GM23248 (cell line): ENCODE results near the gene MALT1. TPM values are rescaled to one million over a fixed set of nuclear protein-coding genes. Genes with fewer than 3 reads are reported as not detected.
A peak's percentile ranks its signal among the peaks of the same experiment; 100 is the strongest.

Source experiments
- DNase-seq: peaks from one replicate; pipeline ENCODE4 v3.0.0-alpha.2; 2015
- H2AFZ ChIP-seq: fragments of 200-600 bp; sonication (generic); 2 replicates; pipeline ENCODE4 v1.6.1; 2016; ENCODE audit warnings: antibody characterized with exemption
- H3F3A ChIP-seq: fragments of 200-600 bp; sonication (generic); 2 replicates; pipeline ENCODE4 v1.6.1; 2016; ENCODE audit warnings: mild to moderate bottlenecking, antibody characterized with exemption, mixed run types; ENCODE audit not compliant: insufficient read depth
- H3K27ac ChIP-seq: fragments of 200-600 bp; sonication (generic); 2 replicates; pipeline ENCODE4 v1.5.1; 2016; ENCODE audit warnings: mild to moderate bottlenecking
- H3K27me3 ChIP-seq: fragments of 200-600 bp; sonication (generic); replicated peaks from 2 replicates; pipeline ENCODE4 v1.6.1; 2016; ENCODE audit warnings: mild to moderate bottlenecking; ENCODE audit not compliant: insufficient read depth
- H3K36me3 ChIP-seq: fragments of 200-600 bp; sonication (generic); 2 replicates; pipeline ENCODE4 v1.6.1; 2016; ENCODE audit warnings: low read depth, mild to moderate bottlenecking
- H3K4me1 ChIP-seq: fragments of 200-600 bp; sonication (generic); 2 replicates; pipeline ENCODE4 v1.6.1; 2016; ENCODE audit warnings: mild to moderate bottlenecking; ENCODE audit not compliant: insufficient read depth
- H3K4me2 ChIP-seq: fragments of 200-600 bp; sonication (generic); one replicate; pipeline ENCODE4 v1.6.1; 2016; ENCODE audit warnings: mild to moderate bottlenecking; ENCODE audit not compliant: unreplicated experiment
- H3K4me3 ChIP-seq: fragments of 200-600 bp; sonication (generic); 2 replicates; pipeline ENCODE4 v1.5.1; 2016; ENCODE audit warnings: mild to moderate bottlenecking
- H3K79me2 ChIP-seq: fragments of 200-600 bp; sonication (generic); 2 replicates; pipeline ENCODE4 v1.6.1; 2016; ENCODE audit warnings: mild to moderate bottlenecking; ENCODE audit not compliant: insufficient read depth
- H3K9ac ChIP-seq: fragments of 200-600 bp; sonication (generic); 2 replicates; pipeline ENCODE4 v1.6.1; 2016; ENCODE audit warnings: mild to moderate bottlenecking
- H3K9me2 ChIP-seq: fragments of 200-600 bp; sonication (generic); 2 replicates; pipeline ENCODE4 v1.6.1; 2016; ENCODE audit warnings: mixed run types, mild to moderate bottlenecking, moderate library complexity; ENCODE audit not compliant: insufficient read depth
- H3K9me3 ChIP-seq: fragments of 200-600 bp; sonication (generic); one replicate; pipeline ENCODE4 v1.6.1; 2017; ENCODE audit warnings: low read depth
- H4K20me1 ChIP-seq: fragments of 200-600 bp; sonication (generic); 2 replicates; pipeline ENCODE4 v1.6.0; 2016; ENCODE audit not compliant: insufficient read depth
- EZH2 ChIP-seq: fragments of 200-600 bp; sonication (generic); IDR thresholded peaks from 2 replicates; pipeline ENCODE4 v1.6.1; 2018; ENCODE audit warnings: antibody characterized with exemption, mild to moderate bottlenecking; ENCODE audit not compliant: insufficient read depth, poor library complexity, severe bottlenecking
- EZH2phosphoT487 ChIP-seq: fragments of 200-600 bp; sonication (generic); IDR thresholded peaks from 2 replicates; pipeline ENCODE4 v1.6.1; 2018; ENCODE audit warnings: antibody characterized with exemption, moderate library complexity, mild to moderate bottlenecking, low read depth; ENCODE audit not compliant: insufficient read depth
- WGBS, 2 experiments: methylation state at CpG; one replicate each; pipeline ENCODE4 v1.1.6; 2015 to 2017; ENCODE audit warnings: low lambda C conversion rate in 2 of 2, low coverage in 1 of 2; ENCODE audit errors: missing lambda C conversion rate in 2 of 2; 5-methylcytosine and 5-hydroxymethylcytosine counted together
- in situ Hi-C: fragments of 300-500 bp; cut with MboI; formaldehyde crosslinking; loops from 2 replicates; pipeline ENCODE4 v1.15.0; 2020
- polyA plus RNA-seq: library from polyadenylated mRNA; unstranded; fragments of >200 nt; fragmentation: Nextera tagmentation; extraction: Ambion mirVana; gene quantifications from 2 replicates; pipeline ENCODE4 v1.2.1, GENCODE V29; 2016
- total RNA-seq: library from RNA; depleted of rRNA; stranded (reverse); fragments of >200 nt; shearing (Covaris generic); gene quantifications from 2 replicates; pipeline ENCODE4 v1.2.3, GENCODE V29; 2014

MALT1 gene
- total and polyA plus RNA-seq, 2 experiments from 2014 or later: 12.6 to 42.5 TPM

DNA sequence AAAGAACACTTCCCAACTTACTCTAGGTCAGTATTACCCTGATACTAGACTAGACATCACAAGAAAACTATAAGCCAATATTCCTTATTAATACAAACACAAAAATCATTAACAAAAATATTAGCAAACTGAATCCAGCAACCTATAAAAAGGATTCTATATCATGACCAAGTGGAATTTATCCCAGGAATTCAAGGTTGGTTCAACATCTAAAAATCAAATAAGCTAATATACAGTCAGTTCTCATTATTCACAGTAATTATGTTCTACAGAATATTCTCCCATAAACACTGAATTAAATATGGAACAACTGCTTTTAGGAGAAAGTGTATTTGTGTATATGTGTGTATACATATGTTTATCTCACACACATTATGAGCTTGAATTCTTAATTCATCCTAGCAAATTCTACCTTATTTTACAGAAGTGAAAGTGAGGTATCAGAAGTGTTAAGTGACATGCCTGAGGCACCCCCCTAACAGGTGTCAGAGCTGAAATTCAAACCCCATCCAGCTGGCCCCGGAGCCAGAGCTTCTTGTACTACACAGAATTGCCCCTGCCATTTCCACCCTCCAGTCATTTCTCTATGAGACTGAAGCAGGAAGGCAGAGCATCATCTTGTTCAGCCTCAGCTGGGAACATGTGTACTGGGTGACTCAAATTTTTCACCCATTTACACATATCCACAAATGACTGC is 77.8 kb downstream of the MALT1 start:
- no peaks in the 10 kb centered on the region for H3K79me2 ChIP-seq
- H3K27ac ChIP-seq: no peak overlapping the region
- no peaks in the 10 kb centered on the region for H4K20me1 ChIP-seq
- no peak overlapping the region for H3K4me3 ChIP-seq
- H3F3A ChIP-seq: no peaks in the 10 kb centered on the region
- in situ Hi-C loops: no loop called here
- WGBS, 2 experiments: 89 to 100% methylated on average over 1 of the region's 1 CpG
- no peaks in the 10 kb centered on the region for H3K9me3 ChIP-seq
- no peak overlapping the region for H2AFZ ChIP-seq
- H3K9ac ChIP-seq: no peak overlapping the region
- TF ChIP-seq EZH2phosphoT487: no peak
- TF ChIP-seq EZH2: no peak
- H3K27me3 ChIP-seq: no peaks in the 10 kb centered on the region
- H3K4me2 ChIP-seq: no peak overlapping the region
- peaks cover 63% of the 10 kb centered on the region for H3K36me3 ChIP-seq
- DNase-seq: no peak
- H3K4me1 ChIP-seq: no peaks in the 10 kb centered on the region
- no peaks in the 10 kb centered on the region for H3K9me2 ChIP-seq

DNA sequence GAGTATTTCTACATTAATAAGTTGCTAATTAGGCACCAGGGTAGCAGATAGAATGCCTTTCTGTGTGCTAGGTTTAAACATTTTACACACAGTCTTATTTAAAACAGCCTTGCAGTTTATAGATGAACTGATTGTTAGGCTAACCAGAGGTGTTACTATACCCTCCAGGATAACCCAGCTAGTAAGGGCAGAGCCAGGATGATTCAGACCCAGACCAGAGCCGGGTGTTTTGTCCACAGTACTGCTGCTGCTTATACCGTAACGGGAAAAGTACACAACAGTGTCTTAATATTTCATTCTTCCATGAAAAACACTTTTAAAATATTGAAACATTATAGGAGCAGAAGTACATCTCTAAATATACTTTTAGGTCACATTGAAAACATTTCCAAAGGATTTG is 82.7 kb downstream of the MALT1 start:
- in situ Hi-C loops: no loop called here
- WGBS, 2 experiments: 34 to 55% methylated on average over 3 of the region's 3 CpGs

DNA sequence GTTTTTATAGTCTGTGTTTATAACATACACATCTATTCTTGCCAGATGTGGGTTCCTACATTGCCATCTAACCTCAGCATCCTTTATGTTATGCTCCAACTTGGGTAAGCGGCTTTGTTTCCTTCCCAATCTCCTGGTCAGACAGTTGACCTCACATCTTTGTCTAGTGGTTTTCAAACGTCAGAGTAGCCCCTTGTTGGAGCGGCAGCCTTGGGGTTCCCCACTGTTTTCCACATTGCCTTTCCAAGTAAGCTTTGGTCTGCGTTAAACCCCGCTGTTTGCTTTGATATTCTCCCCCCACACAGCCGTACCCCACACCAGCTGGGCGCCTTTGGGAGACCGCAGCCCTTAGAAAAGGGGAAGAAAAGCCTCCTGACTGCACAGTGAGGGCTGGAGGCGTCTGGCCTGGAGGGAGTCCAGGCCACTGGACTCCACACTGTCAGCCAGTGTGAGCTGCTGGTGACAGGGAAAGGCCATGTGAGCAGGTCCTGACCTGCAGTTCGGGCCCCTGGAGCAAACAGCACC is 83.3 kb downstream of the MALT1 start:
- Histone ChIP-seq H3K36me3 (peaks cover 12% of the 10 kb centered on the region), H3K4me2 (no peak overlapping the region), H3F3A (no peaks in the 10 kb centered on the region), H3K4me3 (no peak overlapping the region), H3K27ac (no peak overlapping the region), H2AFZ (no peak overlapping the region), H3K9me3 (no peaks in the 10 kb centered on the region), H3K79me2 (no peaks in the 10 kb centered on the region), H3K4me1 (no peaks in the 10 kb centered on the region), H4K20me1 (no peaks in the 10 kb centered on the region), H3K9me2 (no peaks in the 10 kb centered on the region), H3K9ac (no peak overlapping the region), H3K27me3 (no peaks in the 10 kb centered on the region)
- 51 to 54% methylated on average over 10 of the region's 10 CpGs for WGBS, 2 experiments
- DNase-seq: no peak
- TF ChIP-seq EZH2phosphoT487 (no peak), EZH2 (no peak)
- in situ Hi-C loops: no loop called here

More for the DNA sequence above, 82.7 kb downstream of the MALT1 start:
- Histone ChIP-seq H3K4me1 (no peaks in the 10 kb centered on the region), H4K20me1 (no peaks in the 10 kb centered on the region), H3K27me3 (no peaks in the 10 kb centered on the region), H3K36me3 (peaks cover 19% of the 10 kb centered on the region), H3K9me2 (no peaks in the 10 kb centered on the region), H3K27ac (no peak overlapping the region), H3K9ac (no peak overlapping the region), H3K4me3 (no peak overlapping the region), H2AFZ (no peak overlapping the region), H3K4me2 (no peak overlapping the region), H3K9me3 (no peaks in the 10 kb centered on the region), H3K79me2 (no peaks in the 10 kb centered on the region), H3F3A (no peaks in the 10 kb centered on the region)
- DNase-seq: peak; percentile 52
- TF ChIP-seq EZH2phosphoT487 (no peak), EZH2 (no peak)

DNA sequence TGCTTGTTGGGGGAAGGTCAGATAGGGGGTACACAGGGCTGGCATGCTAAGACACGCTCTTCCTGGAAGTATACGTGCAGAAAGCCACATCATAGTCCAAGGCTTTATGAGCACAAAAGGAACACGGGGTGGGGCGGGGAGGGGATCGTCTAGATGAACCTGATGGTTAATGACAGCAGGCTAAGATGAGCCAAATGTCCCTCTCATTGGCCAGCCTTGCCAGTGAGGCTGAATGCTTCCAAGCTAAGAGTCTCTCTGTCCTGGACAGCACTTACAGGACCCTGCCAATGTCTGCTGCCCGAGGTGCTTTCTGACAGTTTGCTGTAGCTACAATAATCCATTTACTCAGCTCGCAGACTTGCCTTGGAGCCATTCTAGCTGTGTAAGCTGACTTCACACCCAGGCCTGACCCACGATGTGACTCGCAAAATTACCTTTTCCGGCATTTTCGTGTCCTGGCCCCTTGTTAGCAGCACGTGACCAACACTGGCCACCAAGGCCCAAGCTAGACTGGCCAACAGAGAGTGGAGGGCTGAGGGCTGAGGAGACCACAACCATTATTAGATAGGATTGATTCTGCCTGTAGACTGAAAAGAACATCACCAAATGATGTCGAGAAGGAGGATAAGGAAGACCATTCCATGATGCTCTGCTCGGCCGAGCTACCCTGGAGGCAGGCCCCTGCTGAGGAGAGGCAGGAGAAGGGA is 84.2 kb downstream of the MALT1 start:
- no peaks in the 10 kb centered on the region for H3K79me2 ChIP-seq
- no peak overlapping the region for H3K4me2 ChIP-seq
- DNase-seq: no peak
- H3K4me1 ChIP-seq: no peaks in the 10 kb centered on the region
- TF ChIP-seq EZH2: no peak
- no peak for TF ChIP-seq EZH2phosphoT487
- no peaks in the 10 kb centered on the region for H3F3A ChIP-seq
- peaks cover 4% of the 10 kb centered on the region for H3K36me3 ChIP-seq
- no peak overlapping the region for H3K9ac ChIP-seq
- H3K4me3 ChIP-seq: no peak overlapping the region
- in situ Hi-C loops: no loop called here
- WGBS, 2 experiments: 73 to 78% methylated on average over 15 of the region's 15 CpGs
- no peak overlapping the region for H3K27ac ChIP-seq
- H4K20me1 ChIP-seq: no peaks in the 10 kb centered on the region
- no peak overlapping the region for H2AFZ ChIP-seq
- H3K27me3 ChIP-seq: no peaks in the 10 kb centered on the region
- no peaks in the 10 kb centered on the region for H3K9me2 ChIP-seq
- H3K9me3 ChIP-seq: no peaks in the 10 kb centered on the region
